GM12878 (cell line): Measurements from ENCODE around the gene SLC29A1. TPM values are rescaled to one million over a fixed set of nuclear protein-coding genes. Genes with fewer than 3 reads are reported as not detected.
"Not testable (repeated sequence)": the region's sequence is repeated elsewhere in the genome, so short reads cannot be mapped to it uniquely, and the experiment has no call there.

Source experiments
- ATAC-seq: fragments of 200-7000 bp; cut with Tn5 transposase; 3 replicates; pipeline ENCODE4 v1.9.1; 2020; ENCODE audit warnings: mild to moderate bottlenecking, moderate library complexity
- BruUV-seq: library from RNA; stranded (reverse); fragments of 400-500 nt; replicated peaks from 2 replicates; lab custom pipeline; 2021; lab: Mats Ljungman, UMichigan
- CTCF ChIA-PET: fragments of 300-600 bp; sonication (Branson Sonifier 250); formaldehyde crosslinking; extraction: SDS; loops from one replicate; lab custom pipeline; 2021; ENCODE audit warnings: inconsistent platforms; lab: Yijun Ruan, JAX
- POLR2A ChIA-PET: fragments of 350-600 bp; formaldehyde crosslinking; extraction: SDS; loops from one replicate; lab custom pipeline; 2021; ENCODE audit warnings: inconsistent platforms; lab: Charles Lee
- RAD21 ChIA-PET: fragments of 300-600 bp; sonication (Branson Sonifier 250); formaldehyde crosslinking; loops from one replicate; lab custom pipeline; 2023; ENCODE audit warnings: antibody characterized with exemption; ENCODE audit not compliant: unreplicated experiment; lab: Charles Lee
- SMC1A ChIA-PET: fragments of 300-600 bp; sonication (Branson Sonifier 250); formaldehyde crosslinking; loops from one replicate; lab custom pipeline; 2023; ENCODE audit not compliant: unreplicated experiment, uncharacterized antibody; lab: Charles Lee
- DNase-seq: peaks from one replicate; pipeline ENCODE4 v3.0.0-alpha.2; 2011; ENCODE audit warnings: low read depth, low spot score
- FAIRE-seq: peaks from 3 replicates; lab custom pipeline; 2011; peaks lifted over from hg19 to GRCh38; lab: Jason Lieb, UNC
- H2AFZ ChIP-seq: 2 replicates; pipeline ENCODE4 v1.6.0; 2011; ENCODE audit warnings: low read depth, low read length, control low read depth; ENCODE audit not compliant: control insufficient read depth
- H3K27ac ChIP-seq: 2 replicates; pipeline ENCODE4 v1.5.1; 2011; ENCODE audit warnings: control low read depth; ENCODE audit not compliant: control insufficient read depth, insufficient read depth
- H3K27me3 ChIP-seq, 2 experiments: replicated peaks in 1 of 2; 2 replicates each; pipeline versions ENCODE4 v1.6.0 to v1.6.1; 2011; ENCODE audit warnings: low read length in 1 of 2; ENCODE audit not compliant: control insufficient read depth in 2 of 2, insufficient read depth in 2 of 2
- H3K36me3 ChIP-seq, 2 experiments: 2 replicates each; pipeline ENCODE4 v1.5.1; 2011; ENCODE audit warnings: low read length in 1 of 2; ENCODE audit not compliant: control insufficient read depth in 2 of 2, insufficient read depth in 2 of 2
- H3K4me1 ChIP-seq: 2 replicates; pipeline ENCODE4 v1.6.1; 2011; ENCODE audit warnings: mild to moderate bottlenecking, low read length, moderate library complexity, mixed read lengths; ENCODE audit not compliant: control insufficient read depth, insufficient read depth
- H3K4me2 ChIP-seq: 2 replicates; pipeline ENCODE4 v1.6.0; 2011; ENCODE audit warnings: control low read depth; ENCODE audit not compliant: control insufficient read depth, insufficient read depth
- H3K4me3 ChIP-seq: fragments of 200-600 bp; sonication (generic); 2 replicates; pipeline ENCODE4 v1.5.1; 2016
- H3K79me2 ChIP-seq: 2 replicates; pipeline ENCODE4 v1.6.0; 2011; ENCODE audit warnings: low read length; ENCODE audit not compliant: control insufficient read depth, insufficient read depth
- H3K9ac ChIP-seq: 2 replicates; pipeline ENCODE4 v1.8.0; 2011; ENCODE audit warnings: low read length, control low read depth, mixed read lengths; ENCODE audit not compliant: control insufficient read depth, insufficient read depth
- H3K9me3 ChIP-seq: replicated peaks from 3 replicates; pipeline ENCODE4 v1.5.1; 2011; ENCODE audit warnings: mild to moderate bottlenecking, low read length; ENCODE audit not compliant: control insufficient read depth, insufficient read depth
- H4K20me1 ChIP-seq: 2 replicates; pipeline ENCODE4 v1.6.0; 2011; ENCODE audit not compliant: control insufficient read depth, insufficient read depth
- CUX1 ChIP-seq: IDR thresholded peaks from 2 replicates; pipeline ENCODE4 v1.6.1; 2012; ENCODE audit warnings: improper control_type of control experiment, low read depth, low read length; ENCODE audit not compliant: insufficient replicate concordance
- MEF2A ChIP-seq: IDR thresholded peaks from 2 replicates; pipeline ENCODE4 v1.6.1; 2011; ENCODE audit warnings: low read depth, mild to moderate bottlenecking, low read length, moderate library complexity; ENCODE audit not compliant: insufficient read depth
- WGBS: methylation state at CpG from one replicate; pipeline ENCODE4 v1.1.6; 2016; ENCODE audit warnings: low lambda C conversion rate; ENCODE audit not compliant: insufficient replicate concordance, insufficient coverage; ENCODE audit errors: missing lambda C conversion rate; 5-methylcytosine and 5-hydroxymethylcytosine counted together
- in situ Hi-C: fragments of 300-500 bp; cut with MboI; formaldehyde crosslinking; loops from 9 replicates; pipeline ENCODE4 v1.14.3; 2018; ENCODE audit warnings: mixed read lengths
- intact Hi-C: fragments of 100-400 bp; cut with micrococcal nuclease; formaldehyde crosslinking; loops from one replicate; pipeline ENCODE4 v1.14.2; 2022; ENCODE audit not compliant: unreplicated experiment
- polyA plus RNA-seq, 11 experiments: library from polyadenylated mRNA; depleted of rRNA in 4 of 11; unstranded in 6 of 11; stranded (reverse) in 5 of 11; fragments of >200 nt; fragmentation: Nextera tagmentation in 4 of 11; fragmentation: Illumina TruSeq in 1 of 11; extraction: Ambion mirVana in 4 of 11; extraction: Trizol in 1 of 11; gene quantifications; 1 replicate in 1 of 11; 2 replicates in 10 of 11; pipeline versions ENCODE4 v1.2.1 to v1.2.3, GENCODE V29; 2011 to 2016; ENCODE audit warnings: inconsistent platforms in 2 of 11, missing spikeins in 2 of 11, low read depth in 1 of 11
- total RNA-seq, 4 experiments: library from RNA; depleted of rRNA in 3 of 4; stranded (reverse); fragments of >200 nt in 3 of 4; fragmentation: Illumina TruSeq in 1 of 4; extraction: Trizol in 1 of 4; gene quantifications; 2 replicates each; pipeline versions ENCODE4 v1.2.1 to v1.2.3, GENCODE V29; 2013 to 2021

The SLC29A1 gene
- total and polyA plus RNA-seq, 10 of the 15 experiments (the other 5 are each of a cell fraction or from before 2014, with no cell fraction given): 10.0 to 132 (median 93.4) TPM

- no peak for TF ChIP-seq MEF2A
- no peak for TF ChIP-seq CUX1
- WGBS: over 99% methylated on average over 10 of the region's 10 CpGs
- H3K9ac ChIP-seq: no peak overlapping the region
- in situ Hi-C loops: loop anchor here (10.0 kb wide), 1 partner anchor 125 kb away; no protein-coding TSS in a partner anchor
- ChIA-PET RAD21 (no interaction called here), POLR2A (interaction anchor here (0.5 to 1.2 kb wide), 3 partner anchors 57 to 618 kb away, joined by 3 read pairs; no protein-coding TSS in a partner anchor), CTCF (interaction anchor here (0.5 to 1.9 kb wide), 2 partner anchors 57 to 79 kb away, joined by 3 to 5 read pairs; no protein-coding TSS in a partner anchor), SMC1A (no interaction called here)
- no peaks in the 10 kb centered on the region for H4K20me1 ChIP-seq
- peaks cover 3% of the 10 kb centered on the region for H3K4me1 ChIP-seq
- FAIRE-seq (no peak), DNase-seq (no peak), ATAC-seq (no peak)
- no TSS peak for BruUV-seq
- intact Hi-C loops: no loop called here
- H3K36me3 ChIP-seq: peaks cover 4 to 20% of the 10 kb centered on the region in 2 experiments; a peak in 3 of 4 replicates
- H2AFZ ChIP-seq: no peak overlapping the region
- peaks cover 13% of the 10 kb centered on the region for H3K79me2 ChIP-seq
- no peak overlapping the region for H3K4me2 ChIP-seq
- H3K4me3 ChIP-seq: no peak overlapping the region
- H3K27ac ChIP-seq: no peak overlapping the region
- no peaks in the 10 kb centered on the region for H3K27me3 ChIP-seq
- no peaks in the 10 kb centered on the region for H3K9me3 ChIP-seq
These were observed 6.8 kb downstream of the SLC29A1 start for GRCh38 chr6:44230034-44230675.

DNA sequence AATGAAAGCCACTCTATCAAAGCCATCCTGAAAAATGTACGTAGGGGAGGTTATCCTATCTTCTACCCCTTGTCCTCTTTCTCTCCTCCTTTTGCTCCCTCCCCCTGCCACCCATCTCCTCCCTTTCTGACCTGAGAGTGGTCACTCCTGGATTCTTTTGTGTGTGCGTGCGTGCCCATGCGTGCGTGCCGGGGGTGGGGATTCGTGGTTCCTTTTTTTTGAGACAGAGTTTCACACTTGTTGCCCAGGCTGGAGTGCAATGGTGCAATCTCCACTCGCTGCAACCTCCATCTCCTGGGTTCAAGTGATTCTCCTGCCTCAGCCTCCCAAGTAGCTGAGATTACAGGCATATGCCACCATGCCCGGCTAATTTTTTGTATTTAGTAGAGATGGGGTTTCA lies 8.0 kb downstream of the SLC29A1 start:
- H3K79me2 ChIP-seq, RAD21 ChIA-PET, H3K9me3 ChIP-seq, POLR2A ChIA-PET, H4K20me1 ChIP-seq, SMC1A ChIA-PET, BruUV-seq, H3K4me3 ChIP-seq, H3K9ac ChIP-seq, H3K27me3 ChIP-seq, intact Hi-C loops, H3K27ac ChIP-seq, H3K4me1 ChIP-seq, FAIRE-seq, DNase-seq, H2AFZ ChIP-seq, H3K4me2 ChIP-seq, ATAC-seq: not testable (repeated sequence)
- CTCF ChIA-PET: interaction anchor here (0.8 to 5.5 kb wide), 2 partner anchors 14 to 59 kb away, joined by 3 to 39 read pairs; partner anchors contain the start of gene HSP90AB1
- 89% methylated on average over 9 of the region's 9 CpGs for WGBS
- in situ Hi-C loops: loop anchor here (10.0 kb wide), 1 partner anchor 127 kb away; no protein-coding TSS in a partner anchor
- H3K36me3 ChIP-seq: peaks cover 4 to 20% of the 10 kb centered on the region in 2 experiments; a peak in 3 of 4 replicates
